DOHH2 (cell line): ENCODE measurements around the gene STK32C.

Source experiments
- EZH2phosphoT487 ChIP-seq: fragments of 200-600 bp; sonication (generic); IDR thresholded peaks from 2 replicates; pipeline ENCODE4 v1.6.1; 2017; ENCODE audit warnings: borderline replicate concordance, mild to moderate bottlenecking, antibody characterized with exemption, low read length, moderate library complexity, mixed read lengths
- TF ChIP-seq, protein P1 (sequence below): fragments of 200-600 bp; sonication (generic); IDR thresholded peaks from one replicate; pipeline ENCODE4 v1.5.1; 2014; ENCODE audit warnings: antibody characterized with exemption, mild to moderate bottlenecking, low read depth, low read length; ENCODE audit not compliant: poor library complexity, severe bottlenecking

GRCh38 chr10:132185601-132186487 lies 121.9 kb downstream of the STK32C start:
- TF ChIP-seq, protein P1, sequence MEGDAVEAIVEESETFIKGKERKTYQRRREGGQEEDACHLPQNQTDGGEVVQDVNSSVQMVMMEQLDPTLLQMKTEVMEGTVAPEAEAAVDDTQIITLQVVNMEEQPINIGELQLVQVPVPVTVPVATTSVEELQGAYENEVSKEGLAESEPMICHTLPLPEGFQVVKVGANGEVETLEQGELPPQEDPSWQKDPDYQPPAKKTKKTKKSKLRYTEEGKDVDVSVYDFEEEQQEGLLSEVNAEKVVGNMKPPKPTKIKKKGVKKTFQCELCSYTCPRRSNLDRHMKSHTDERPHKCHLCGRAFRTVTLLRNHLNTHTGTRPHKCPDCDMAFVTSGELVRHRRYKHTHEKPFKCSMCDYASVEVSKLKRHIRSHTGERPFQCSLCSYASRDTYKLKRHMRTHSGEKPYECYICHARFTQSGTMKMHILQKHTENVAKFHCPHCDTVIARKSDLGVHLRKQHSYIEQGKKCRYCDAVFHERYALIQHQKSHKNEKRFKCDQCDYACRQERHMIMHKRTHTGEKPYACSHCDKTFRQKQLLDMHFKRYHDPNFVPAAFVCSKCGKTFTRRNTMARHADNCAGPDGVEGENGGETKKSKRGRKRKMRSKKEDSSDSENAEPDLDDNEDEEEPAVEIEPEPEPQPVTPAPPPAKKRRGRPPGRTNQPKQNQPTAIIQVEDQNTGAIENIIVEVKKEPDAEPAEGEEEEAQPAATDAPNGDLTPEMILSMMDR, result no peak
- no peak for TF ChIP-seq EZH2phosphoT487
